HG02642 (cell line): ENCODE results near the gene TMEM150A.
"Not testable (repeated sequence)": the region's sequence is repeated elsewhere in the genome, so short reads cannot be mapped to it uniquely, and the experiment has no call there.

Experiments used
- ATAC-seq: cut with Tn5 transposase; IDR thresholded peaks from one replicate; pipeline ENCODE4 v1.9.1; 2021; ENCODE audit warnings: mild to moderate bottlenecking; ENCODE audit not compliant: unreplicated experiment, poor library complexity

Gene TMEM150A

GRCh38 chr2:85602476-85603234, at the start of gene TMEM150A:
Gene TMEM150A, minus strand, starts transcription at chr2:85602698. Its CDS starts 750 bp downstream, at chr2:85601948.
- ATAC-seq, result peak; percentile 97

- ATAC-seq, result no peak
Observed at GRCh38 chr2:85652056-85652455, 49.6 kb upstream of the TMEM150A start.

GRCh38 chr2:85651097-85651496, 48.6 kb upstream of the TMEM150A start:
- ATAC-seq, result no peak

GRCh38 chr2:85650456-85650855, 48.0 kb upstream of the TMEM150A start:
- ATAC-seq, result no peak

- no peak for ATAC-seq
Observed at GRCh38 chr2:85649201-85650190, 47.0 kb upstream of the TMEM150A start.

GRCh38 chr2:85648619-85649018, 46.1 kb upstream of the TMEM150A start:
- no peak for ATAC-seq

- peak; percentile 47 for ATAC-seq
Observed at GRCh38 chr2:85647823-85648526, 45.5 kb upstream of the TMEM150A start.

- no peak for ATAC-seq
Observed at GRCh38 chr2:85646166-85646565, 43.7 kb upstream of the TMEM150A start.

- no peak for ATAC-seq
Observed at GRCh38 chr2:85644909-85645308, 42.4 kb upstream of the TMEM150A start.

- ATAC-seq, result peak; percentile 71
Observed at GRCh38 chr2:85642725-85643124, 40.2 kb upstream of the TMEM150A start.

GRCh38 chr2:85635636-85636035, 33.1 kb upstream of the TMEM150A start:
- no peak for ATAC-seq

- no peak for ATAC-seq
Observed at GRCh38 chr2:85635011-85635410, 32.5 kb upstream of the TMEM150A start.

GRCh38 chr2:85631316-85631715, 28.8 kb upstream of the TMEM150A start:
- no peak for ATAC-seq

GRCh38 chr2:85628658-85629057, 26.2 kb upstream of the TMEM150A start:
- peak; percentile 71 for ATAC-seq

GRCh38 chr2:85623991-85624390, 21.5 kb upstream of the TMEM150A start:
- ATAC-seq, result no peak

GRCh38 chr2:85621338-85621737, 18.8 kb upstream of the TMEM150A start:
- ATAC-seq, result no peak

- no peak for ATAC-seq
Observed at GRCh38 chr2:85619617-85620016, 17.1 kb upstream of the TMEM150A start.

- ATAC-seq, result not testable (repeated sequence)
Observed at GRCh38 chr2:85617723-85618122, 15.2 kb upstream of the TMEM150A start.

GRCh38 chr2:85615413-85615728, 12.9 kb upstream of the TMEM150A start:
- ATAC-seq, result no peak

GRCh38 chr2:85614757-85615156, 12.3 kb upstream of the TMEM150A start:
- ATAC-seq, result not testable (repeated sequence)
